ENCODE results near the gene YAF2. TPM values are rescaled to one million over a fixed set of nuclear protein-coding genes. Genes with fewer than 3 reads are reported as not detected.

Gene YAF2
- total and polyA plus RNA-seq, 2 of the 13 experiments (the other 11 are each of a cell fraction or from before 2014, with no cell fraction given), result 8.4 to 11.7 TPM

DNA sequence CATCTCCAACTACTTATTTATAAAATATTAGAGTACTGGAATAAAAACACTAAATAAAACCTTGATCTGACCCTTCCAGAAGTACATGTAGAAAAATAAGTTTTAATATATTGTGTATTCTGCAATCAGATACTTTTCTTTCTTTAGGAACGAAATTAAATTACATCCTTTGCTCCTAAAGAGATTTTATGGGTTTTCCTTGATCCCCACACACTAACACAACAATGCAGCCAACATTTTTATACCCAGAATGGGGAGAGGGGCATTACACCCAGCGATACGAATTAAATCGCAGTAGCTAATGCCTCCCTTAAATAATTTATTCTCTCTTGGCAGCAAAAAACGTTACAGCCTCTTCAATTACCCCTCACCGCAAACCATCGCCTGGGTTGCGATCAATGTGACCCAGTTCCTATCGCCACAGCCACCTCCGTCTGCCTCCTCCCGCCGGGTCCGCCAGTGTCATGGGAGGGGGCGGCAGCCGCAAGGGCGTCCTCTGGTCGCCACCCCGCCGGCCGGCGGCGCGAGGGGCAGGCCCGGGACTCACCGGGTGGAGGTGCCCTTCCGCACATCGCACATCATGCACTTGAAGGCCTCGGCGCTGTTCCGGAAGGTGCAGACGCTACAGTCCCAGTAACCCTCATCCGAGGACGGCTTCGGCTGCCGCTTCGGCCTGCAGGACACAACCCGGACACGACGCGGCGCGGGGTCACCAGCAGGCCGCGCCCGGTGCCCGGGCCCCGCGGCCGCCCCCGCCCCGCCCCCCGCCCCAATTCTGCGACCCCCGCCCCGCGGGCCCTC lies 796 bp downstream of the YAF2 start (continued):
- TF ChIP-seq, protein P1, sequence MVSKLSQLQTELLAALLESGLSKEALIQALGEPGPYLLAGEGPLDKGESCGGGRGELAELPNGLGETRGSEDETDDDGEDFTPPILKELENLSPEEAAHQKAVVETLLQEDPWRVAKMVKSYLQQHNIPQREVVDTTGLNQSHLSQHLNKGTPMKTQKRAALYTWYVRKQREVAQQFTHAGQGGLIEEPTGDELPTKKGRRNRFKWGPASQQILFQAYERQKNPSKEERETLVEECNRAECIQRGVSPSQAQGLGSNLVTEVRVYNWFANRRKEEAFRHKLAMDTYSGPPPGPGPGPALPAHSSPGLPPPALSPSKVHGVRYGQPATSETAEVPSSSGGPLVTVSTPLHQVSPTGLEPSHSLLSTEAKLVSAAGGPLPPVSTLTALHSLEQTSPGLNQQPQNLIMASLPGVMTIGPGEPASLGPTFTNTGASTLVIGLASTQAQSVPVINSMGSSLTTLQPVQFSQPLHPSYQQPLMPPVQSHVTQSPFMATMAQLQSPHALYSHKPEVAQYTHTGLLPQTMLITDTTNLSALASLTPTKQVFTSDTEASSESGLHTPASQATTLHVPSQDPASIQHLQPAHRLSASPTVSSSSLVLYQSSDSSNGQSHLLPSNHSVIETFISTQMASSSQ (IDR thresholded peaks at IDR 0.05; ENCODE audit: low read depth), result no peak
- TF ChIP-seq, protein P1 (CRISPR knock-in tag; IDR thresholded peaks at IDR 0.05; ENCODE audit: borderline replicate concordance), result no peak
- TF ChIP-seq ZNF570 (CRISPR knock-in tag; IDR thresholded peaks at IDR 0.05; ENCODE audit: borderline replicate concordance) (no peak), HDAC1 (CRISPR knock-in tag; IDR thresholded peaks at IDR 0.05) (no peak; the same call in 1 of the 2 replicates), PCBP2 (optimal IDR thresholded peaks at IDR 0.05; ENCODE audit: low read depth, low read length, poor library complexity, severe bottlenecking) (no peak), ZNF180 (CRISPR knock-in tag; IDR thresholded peaks at IDR 0.05; ENCODE audit: borderline replicate concordance, low read depth) (no peak), ZSCAN21 (CRISPR knock-in tag; IDR thresholded peaks at IDR 0.05; ENCODE audit: borderline replicate concordance) (no peak), PHF8 (CRISPR knock-in tag; IDR thresholded peaks at IDR 0.05) (peak; percentile 87), SP2 (CRISPR knock-in tag; IDR thresholded peaks at IDR 0.05) (no peak), AGO2 (optimal IDR thresholded peaks at IDR 0.05; ENCODE audit: low read depth, low read length) (peak; percentile 43), HOXD1 (CRISPR knock-in tag; IDR thresholded peaks at IDR 0.05) (no peak), SALL1 (CRISPR knock-in tag; IDR thresholded peaks at IDR 0.05) (peak; percentile 68; the same call in 1 of the 2 replicates), ZNF264 (CRISPR knock-in tag; IDR thresholded peaks at IDR 0.05) (no peak), ZNF44 (CRISPR knock-in tag; IDR thresholded peaks at IDR 0.05) (no peak), ZNF792 (CRISPR knock-in tag; IDR thresholded peaks at IDR 0.05) (peak; percentile 46; the same call in 1 of the 2 replicates)
- TF ChIP-seq, protein P2, sequence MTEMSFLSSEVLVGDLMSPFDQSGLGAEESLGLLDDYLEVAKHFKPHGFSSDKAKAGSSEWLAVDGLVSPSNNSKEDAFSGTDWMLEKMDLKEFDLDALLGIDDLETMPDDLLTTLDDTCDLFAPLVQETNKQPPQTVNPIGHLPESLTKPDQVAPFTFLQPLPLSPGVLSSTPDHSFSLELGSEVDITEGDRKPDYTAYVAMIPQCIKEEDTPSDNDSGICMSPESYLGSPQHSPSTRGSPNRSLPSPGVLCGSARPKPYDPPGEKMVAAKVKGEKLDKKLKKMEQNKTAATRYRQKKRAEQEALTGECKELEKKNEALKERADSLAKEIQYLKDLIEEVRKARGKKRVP (CRISPR knock-in tag; IDR thresholded peaks at IDR 0.05), result no peak
- TF ChIP-seq, protein P3, sequence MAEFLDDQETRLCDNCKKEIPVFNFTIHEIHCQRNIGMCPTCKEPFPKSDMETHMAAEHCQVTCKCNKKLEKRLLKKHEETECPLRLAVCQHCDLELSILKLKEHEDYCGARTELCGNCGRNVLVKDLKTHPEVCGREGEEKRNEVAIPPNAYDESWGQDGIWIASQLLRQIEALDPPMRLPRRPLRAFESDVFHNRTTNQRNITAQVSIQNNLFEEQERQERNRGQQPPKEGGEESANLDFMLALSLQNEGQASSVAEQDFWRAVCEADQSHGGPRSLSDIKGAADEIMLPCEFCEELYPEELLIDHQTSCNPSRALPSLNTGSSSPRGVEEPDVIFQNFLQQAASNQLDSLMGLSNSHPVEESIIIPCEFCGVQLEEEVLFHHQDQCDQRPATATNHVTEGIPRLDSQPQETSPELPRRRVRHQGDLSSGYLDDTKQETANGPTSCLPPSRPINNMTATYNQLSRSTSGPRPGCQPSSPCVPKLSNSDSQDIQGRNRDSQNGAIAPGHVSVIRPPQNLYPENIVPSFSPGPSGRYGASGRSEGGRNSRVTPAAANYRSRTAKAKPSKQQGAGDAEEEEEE (CRISPR knock-in tag; IDR thresholded peaks at IDR 0.05; ENCODE audit: borderline replicate concordance), result no peak
- TF ChIP-seq, protein P4, sequence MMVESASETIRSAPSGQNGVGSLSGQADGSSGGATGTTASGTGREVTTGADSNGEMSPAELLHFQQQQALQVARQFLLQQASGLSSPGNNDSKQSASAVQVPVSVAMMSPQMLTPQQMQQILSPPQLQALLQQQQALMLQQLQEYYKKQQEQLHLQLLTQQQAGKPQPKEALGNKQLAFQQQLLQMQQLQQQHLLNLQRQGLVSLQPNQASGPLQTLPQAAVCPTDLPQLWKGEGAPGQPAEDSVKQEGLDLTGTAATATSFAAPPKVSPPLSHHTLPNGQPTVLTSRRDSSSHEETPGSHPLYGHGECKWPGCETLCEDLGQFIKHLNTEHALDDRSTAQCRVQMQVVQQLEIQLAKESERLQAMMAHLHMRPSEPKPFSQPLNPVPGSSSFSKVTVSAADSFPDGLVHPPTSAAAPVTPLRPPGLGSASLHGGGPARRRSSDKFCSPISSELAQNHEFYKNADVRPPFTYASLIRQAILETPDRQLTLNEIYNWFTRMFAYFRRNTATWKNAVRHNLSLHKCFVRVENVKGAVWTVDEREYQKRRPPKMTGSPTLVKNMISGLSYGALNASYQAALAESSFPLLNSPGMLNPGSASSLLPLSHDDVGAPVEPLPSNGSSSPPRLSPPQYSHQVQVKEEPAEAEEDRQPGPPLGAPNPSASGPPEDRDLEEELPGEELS (CRISPR knock-in tag; IDR thresholded peaks at IDR 0.05), result no peak
- TF ChIP-seq, protein P5, sequence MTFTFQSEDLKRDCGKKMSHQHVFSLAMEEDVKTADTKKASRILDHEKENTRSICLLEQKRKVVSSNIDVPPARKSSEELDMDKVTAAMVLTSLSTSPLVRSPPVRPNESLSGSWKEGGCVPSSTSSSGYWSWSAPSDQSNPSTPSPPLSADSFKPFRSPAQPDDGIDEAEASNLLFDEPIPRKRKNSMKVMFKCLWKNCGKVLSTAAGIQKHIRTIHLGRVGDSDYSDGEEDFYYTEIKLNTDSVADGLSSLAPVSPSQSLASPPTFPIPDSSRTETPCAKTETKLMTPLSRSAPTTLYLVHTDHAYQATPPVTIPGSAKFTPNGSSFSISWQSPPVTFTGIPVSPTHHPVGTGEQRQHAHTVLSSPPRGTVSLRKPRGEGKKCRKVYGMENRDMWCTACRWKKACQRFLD (CRISPR knock-in tag; IDR thresholded peaks at IDR 0.05; ENCODE audit: borderline replicate concordance), result no peak

Measured in HepG2 (cell line).